Mesenchymal stem cell (in vitro differentiated cells and primary cell): ENCODE results near the gene MAN2B2.

ENCODE experiments used
- DNase-seq: peaks from one replicate; pipeline ENCODE4 v3.0.0-alpha.2; 2013
- H2AFZ ChIP-seq: one replicate; pipeline ENCODE4 v1.6.1; 2013; ENCODE audit warnings: low read depth, mild to moderate bottlenecking, control low read depth, inconsistent platforms, low read length, moderate library complexity
- H2AK5ac ChIP-seq: 2 replicates; pipeline ENCODE4 v1.6.1; 2013; ENCODE audit warnings: low read length, moderate library complexity, mild to moderate bottlenecking, inconsistent platforms; ENCODE audit not compliant: severe bottlenecking
- H2BK120ac ChIP-seq: one replicate; pipeline ENCODE4 v1.6.1; 2013; ENCODE audit warnings: low read depth, mild to moderate bottlenecking, inconsistent platforms, low read length, moderate library complexity
- H2BK12ac ChIP-seq, 2 experiments: one replicate each; pipeline ENCODE4 v1.6.1; 2013; ENCODE audit warnings: inconsistent platforms in 2 of 2, low read length in 2 of 2, mild to moderate bottlenecking in 2 of 2, moderate library complexity in 2 of 2, control low read depth in 1 of 2
- H2BK15ac ChIP-seq: one replicate; pipeline ENCODE4 v1.6.1; 2013; ENCODE audit warnings: mild to moderate bottlenecking, low read depth, inconsistent platforms; ENCODE audit not compliant: poor library complexity, severe bottlenecking
- H2BK5ac ChIP-seq: 2 replicates; pipeline ENCODE4 v1.6.1; 2013; ENCODE audit warnings: low read depth, mild to moderate bottlenecking, low read length, control low read depth, inconsistent platforms; ENCODE audit not compliant: poor library complexity, severe bottlenecking
- H3K14ac ChIP-seq, 2 experiments: one replicate each; pipeline ENCODE4 v1.6.1; 2013; ENCODE audit warnings: inconsistent platforms in 2 of 2, low read length in 2 of 2, control low read depth in 1 of 2, mild to moderate bottlenecking in 1 of 2, moderate library complexity in 1 of 2
- H3K18ac ChIP-seq, 2 experiments: one replicate each; pipeline ENCODE4 v1.6.1; 2013; ENCODE audit warnings: inconsistent platforms in 2 of 2, low read length in 2 of 2, control low read depth in 1 of 2, low read depth in 1 of 2, mild to moderate bottlenecking in 1 of 2
- H3K23ac ChIP-seq, 2 experiments: one replicate each; pipeline ENCODE4 v1.6.1; 2013; ENCODE audit warnings: inconsistent platforms in 2 of 2, low read length in 2 of 2, mild to moderate bottlenecking in 2 of 2, moderate library complexity in 2 of 2, control low read depth in 1 of 2
- H3K27ac ChIP-seq: 2 replicates; pipeline ENCODE4 v1.5.1; 2013; ENCODE audit warnings: mild to moderate bottlenecking, moderate library complexity, low read length, control low read depth, inconsistent platforms; ENCODE audit not compliant: poor library complexity, severe bottlenecking
- H3K27me3 ChIP-seq, 2 experiments: 2 replicates each; pipeline versions ENCODE4 v1.6.1 to v1.7.0; 2013; ENCODE audit warnings: low read length in 2 of 2, mild to moderate bottlenecking in 2 of 2, moderate library complexity in 2 of 2, control low read depth in 1 of 2, inconsistent platforms in 1 of 2; ENCODE audit not compliant: control insufficient read depth in 1 of 2, insufficient read depth in 1 of 2
- H3K36me3 ChIP-seq, 2 experiments: 2 replicates each; pipeline versions ENCODE4 v1.6.1 to v1.7.0; 2013; ENCODE audit warnings: low read length in 2 of 2, control low read depth in 1 of 2, inconsistent platforms in 1 of 2, low read depth in 1 of 2, mild to moderate bottlenecking in 1 of 2; ENCODE audit not compliant: insufficient read depth in 2 of 2, control insufficient read depth in 1 of 2
- H3K4ac ChIP-seq, 2 experiments: one replicate each; pipeline ENCODE4 v1.6.1; 2013; ENCODE audit warnings: inconsistent platforms in 2 of 2, low read length in 2 of 2, mild to moderate bottlenecking in 2 of 2, moderate library complexity in 2 of 2, control low read depth in 1 of 2, low read depth in 1 of 2
- H3K4me1 ChIP-seq: 2 replicates; pipeline ENCODE4 v1.6.1; 2013; ENCODE audit warnings: low read depth, low read length, control low read depth; ENCODE audit not compliant: control insufficient read depth, insufficient read depth
- H3K4me2 ChIP-seq: 2 replicates; pipeline ENCODE4 v1.6.1; 2013; ENCODE audit warnings: low read length, mild to moderate bottlenecking, inconsistent platforms; ENCODE audit not compliant: poor library complexity, severe bottlenecking
- H3K4me3 ChIP-seq, 2 experiments: 2 replicates each; pipeline versions ENCODE4 v1.5.1 to v1.7.0; 2013; ENCODE audit warnings: low read length in 2 of 2, mild to moderate bottlenecking in 2 of 2, control low read depth in 1 of 2, low read depth in 1 of 2; ENCODE audit not compliant: insufficient read depth in 1 of 2
- H3K79me1 ChIP-seq: replicated peaks from 2 replicates; pipeline ENCODE4 v1.6.1; 2013; ENCODE audit warnings: mild to moderate bottlenecking, control low read depth, low read length, inconsistent platforms; ENCODE audit not compliant: poor library complexity, severe bottlenecking
- H3K9ac ChIP-seq: 2 replicates; pipeline ENCODE4 v1.7.0; 2013; ENCODE audit warnings: mild to moderate bottlenecking, low read length, moderate library complexity
- H3K9me3 ChIP-seq: 2 replicates; pipeline ENCODE4 v1.7.0; 2013; ENCODE audit warnings: mild to moderate bottlenecking, low read length; ENCODE audit not compliant: control insufficient read depth
- H4K8ac ChIP-seq: one replicate; pipeline ENCODE4 v1.6.1; 2013; ENCODE audit warnings: inconsistent platforms, mild to moderate bottlenecking, low read length, moderate library complexity
- H4K91ac ChIP-seq: one replicate; pipeline ENCODE4 v1.6.1; 2013; ENCODE audit warnings: mild to moderate bottlenecking, low read length, inconsistent platforms
- WGBS: methylation state at CpG from one replicate; pipeline ENCODE4 v1.1.7; 2013; ENCODE audit warnings: mixed read lengths; 5-methylcytosine and 5-hydroxymethylcytosine counted together

MAN2B2 gene

GRCh38 chr4:6557856-6558255 is 17.1 kb upstream of the MAN2B2 start:
- peaks cover 88 to 95% of the 10 kb centered on the region in 2 experiments for H3K27me3 ChIP-seq
- H2BK120ac ChIP-seq, result no peak overlapping the region
- H3K4ac ChIP-seq, result no peak overlapping the region
- no peak for DNase-seq
- H3K14ac ChIP-seq, result no peak overlapping the region
- 77% methylated on average over 10 of the region's 10 CpGs for WGBS
- H3K18ac ChIP-seq, result no peak overlapping the region
- peaks cover 5% of the 10 kb centered on the region for H3K4me1 ChIP-seq
- no peak overlapping the region for H3K27ac ChIP-seq
- no peak overlapping the region for H3K23ac ChIP-seq
- no peak overlapping the region for H2BK5ac ChIP-seq
- H3K4me2 ChIP-seq, result no peak overlapping the region
- H3K9ac ChIP-seq, result no peak overlapping the region
- no peak overlapping the region for H4K8ac ChIP-seq
- no peaks in the 10 kb centered on the region for H3K36me3 ChIP-seq
- H2BK15ac ChIP-seq, result no peak overlapping the region
- H2BK12ac ChIP-seq, result no peak overlapping the region
- no peaks in the 10 kb centered on the region for H3K9me3 ChIP-seq
- H2AK5ac ChIP-seq, result no peak overlapping the region
- no peak overlapping the region for H3K4me3 ChIP-seq
- no peak overlapping the region for H2AFZ ChIP-seq
- no peak overlapping the region for H4K91ac ChIP-seq
- no peaks in the 10 kb centered on the region for H3K79me1 ChIP-seq

- no peak for DNase-seq
- WGBS, result 72% methylated on average over 10 of the region's 10 CpGs
- no peak overlapping the region for H3K4me3 ChIP-seq
- peaks cover 4% of the 10 kb centered on the region for H3K9me3 ChIP-seq
- H2BK5ac ChIP-seq, result no peak overlapping the region
- H2BK12ac ChIP-seq, result no peak overlapping the region
- H3K14ac ChIP-seq, result no peak overlapping the region
- H3K9ac ChIP-seq, result no peak overlapping the region
- no peak overlapping the region for H2AFZ ChIP-seq
- H3K18ac ChIP-seq, result no peak overlapping the region
- H3K4me1 ChIP-seq, result peaks cover 18% of the 10 kb centered on the region
- no peak overlapping the region for H2BK15ac ChIP-seq
- peaks cover 0 to 2% of the 10 kb centered on the region in 2 experiments for H3K36me3 ChIP-seq
- H2BK120ac ChIP-seq, result no peak overlapping the region
- H3K79me1 ChIP-seq, result no peaks in the 10 kb centered on the region
- H3K23ac ChIP-seq, result no peak overlapping the region
- no peak overlapping the region for H2AK5ac ChIP-seq
- H3K4me2 ChIP-seq, result no peak overlapping the region
- no peak overlapping the region for H4K8ac ChIP-seq
- H3K27me3 ChIP-seq, result peaks cover 88 to 89% of the 10 kb centered on the region in 2 experiments
- H3K27ac ChIP-seq, result no peak overlapping the region
- H4K91ac ChIP-seq, result no peak overlapping the region
- no peak overlapping the region for H3K4ac ChIP-seq
These were observed 14.4 kb upstream of the MAN2B2 start for GRCh38 chr4:6560416-6561172.

- Histone ChIP-seq H2BK120ac (no peak overlapping the region), H3K27ac (no peak overlapping the region), H2BK12ac (no peak overlapping the region), H3K18ac (no peak overlapping the region), H2BK15ac (no peak overlapping the region), H2AFZ (no peak overlapping the region), H3K9ac (no peak overlapping the region), H3K79me1 (no peaks in the 10 kb centered on the region), H2AK5ac (no peak overlapping the region), H4K91ac (no peak overlapping the region), H3K23ac (no peak overlapping the region), H3K27me3 (peaks cover 87 to 88% of the 10 kb centered on the region in 2 experiments), H4K8ac (no peak overlapping the region), H2BK5ac (no peak overlapping the region), H3K4ac (no peak overlapping the region), H3K36me3 (peaks cover 0 to 2% of the 10 kb centered on the region in 2 experiments), H3K4me3 (no peak overlapping the region), H3K4me2 (no peak overlapping the region), H3K14ac (no peak overlapping the region), H3K9me3 (peaks cover 4% of the 10 kb centered on the region), H3K4me1 (peaks cover 18% of the 10 kb centered on the region)
- DNase-seq, result no peak
- 40% methylated on average over 4 of the region's 6 CpGs for WGBS
These were observed 13.8 kb upstream of the MAN2B2 start for GRCh38 chr4:6561173-6561516.

- no peak overlapping the region for H2AFZ ChIP-seq
- H3K79me1 ChIP-seq, result no peaks in the 10 kb centered on the region
- 54% methylated on average over 16 of the region's 16 CpGs for WGBS
- H2BK5ac ChIP-seq, result no peak overlapping the region
- no peak overlapping the region for H3K4me2 ChIP-seq
- H3K4me1 ChIP-seq, result peaks cover 18% of the 10 kb centered on the region
- no peak overlapping the region for H4K91ac ChIP-seq
- H3K9me3 ChIP-seq, result peaks cover 4% of the 10 kb centered on the region
- H2BK120ac ChIP-seq, result no peak overlapping the region
- H2BK12ac ChIP-seq, result no peak overlapping the region
- H3K18ac ChIP-seq, result no peak overlapping the region
- no peak overlapping the region for H2BK15ac ChIP-seq
- H3K14ac ChIP-seq, result no peak overlapping the region
- H4K8ac ChIP-seq, result no peak overlapping the region
- H3K27ac ChIP-seq, result no peak overlapping the region
- H3K27me3 ChIP-seq, result peaks cover 80 to 85% of the 10 kb centered on the region in 2 experiments
- no peak overlapping the region for H3K4ac ChIP-seq
- no peak for DNase-seq
- peaks cover 0 to 2% of the 10 kb centered on the region in 2 experiments for H3K36me3 ChIP-seq
- H3K23ac ChIP-seq, result no peak overlapping the region
- H2AK5ac ChIP-seq, result no peak overlapping the region
- no peak overlapping the region for H3K4me3 ChIP-seq
- H3K9ac ChIP-seq, result no peak overlapping the region
These were observed 13.2 kb upstream of the MAN2B2 start for GRCh38 chr4:6561706-6562371.
